ENCODE data around the gene IPO13. TPM values are rescaled to one million over a fixed set of nuclear protein-coding genes. Genes with fewer than 3 reads are reported as not detected.
A peak's percentile ranks its signal among the peaks of the same experiment; 100 is the strongest.

Gene IPO13
- total RNA-seq, 2 experiments from 2014 or later = 23.7 to 24.5 TPM

DNA sequence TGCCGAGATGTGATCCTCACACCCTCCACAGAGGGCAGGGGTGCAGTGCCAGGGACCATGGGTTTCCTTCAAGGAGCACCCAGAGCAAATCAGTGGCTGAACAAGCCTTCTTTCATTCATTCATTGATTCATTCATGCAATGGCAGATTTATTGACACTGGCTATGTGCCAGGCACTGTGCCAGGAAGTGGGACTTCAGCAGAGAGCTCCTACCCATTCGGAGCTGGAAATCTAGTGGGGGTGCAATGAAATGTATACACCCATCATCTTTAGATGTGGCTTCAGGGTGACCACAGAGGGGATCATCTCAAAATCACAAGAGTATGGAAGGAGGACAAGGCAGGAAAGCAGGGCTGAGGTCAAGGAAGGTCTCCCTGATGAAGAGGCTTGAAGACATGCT lies 65.7 kb downstream of the IPO13 start:
- CTCF ChIA-PET = no interaction called here
- H3K9me3 Mint-ChIP-seq (ENCODE audit: insufficient read depth) = no peaks in the 10 kb centered on the region

GRCh38 chr1:44012941-44013609 lies 66.3 kb downstream of the IPO13 start:
- CTCF ChIA-PET = interaction anchor here (3.3 kb wide), 1 partner anchor 8 kb away, joined by 17 read pairs; no protein-coding TSS in a partner anchor
- Mint-ChIP-seq H3K27me3 (ENCODE audit: low read depth) (no peaks in the 10 kb centered on the region), H3K9me3 (ENCODE audit: insufficient read depth) (no peaks in the 10 kb centered on the region), H3K4me3 (no peak overlapping the region), H3K36me3 (ENCODE audit: low read depth) (no peaks in the 10 kb centered on the region), H3K4me1 (ENCODE audit: low read depth) (peaks cover 10% of the 10 kb centered on the region), H3K27ac (no peak overlapping the region)
- peak; percentile 47 for ATAC-seq
- POLR2A ChIA-PET = interaction anchor here (0.6 kb wide), 1 partner anchor 22 kb away, joined by 3 read pairs; no protein-coding TSS in a partner anchor
- DNase-seq = no peak

More for the DNA sequence above, 65.7 kb downstream of the IPO13 start:
- POLR2A ChIA-PET = no interaction called here
- DNase-seq = no peak
- Mint-ChIP-seq H3K27me3 (ENCODE audit: low read depth) (no peaks in the 10 kb centered on the region), H3K4me3 (no peak overlapping the region), H3K4me1 (ENCODE audit: low read depth) (peaks cover 10% of the 10 kb centered on the region), H3K27ac (no peak overlapping the region), H3K36me3 (ENCODE audit: low read depth) (no peaks in the 10 kb centered on the region)
- no peak for ATAC-seq

- ATAC-seq = no peak
- DNase-seq = no peak
- Mint-ChIP-seq H3K27me3 (ENCODE audit: low read depth) (no peaks in the 10 kb centered on the region), H3K9me3 (ENCODE audit: insufficient read depth) (no peaks in the 10 kb centered on the region), H3K4me3 (no peak overlapping the region), H3K4me1 (ENCODE audit: low read depth) (peaks cover 10% of the 10 kb centered on the region), H3K36me3 (ENCODE audit: low read depth) (no peaks in the 10 kb centered on the region), H3K27ac (no peak overlapping the region)
- ChIA-PET POLR2A (interaction anchor here (0.6 to 0.7 kb wide), 2 partner anchors 21 to 29 kb away, joined by 3 read pairs; no protein-coding TSS in a partner anchor), CTCF (interaction anchor here (0.7 to 3.3 kb wide), 5 partner anchors 9 to 33 kb away, joined by 3 to 17 read pairs (median 4); no protein-coding TSS in a partner anchor)
Observed at GRCh38 chr1:44013949-44014348, 67.2 kb downstream of the IPO13 start.

DNA sequence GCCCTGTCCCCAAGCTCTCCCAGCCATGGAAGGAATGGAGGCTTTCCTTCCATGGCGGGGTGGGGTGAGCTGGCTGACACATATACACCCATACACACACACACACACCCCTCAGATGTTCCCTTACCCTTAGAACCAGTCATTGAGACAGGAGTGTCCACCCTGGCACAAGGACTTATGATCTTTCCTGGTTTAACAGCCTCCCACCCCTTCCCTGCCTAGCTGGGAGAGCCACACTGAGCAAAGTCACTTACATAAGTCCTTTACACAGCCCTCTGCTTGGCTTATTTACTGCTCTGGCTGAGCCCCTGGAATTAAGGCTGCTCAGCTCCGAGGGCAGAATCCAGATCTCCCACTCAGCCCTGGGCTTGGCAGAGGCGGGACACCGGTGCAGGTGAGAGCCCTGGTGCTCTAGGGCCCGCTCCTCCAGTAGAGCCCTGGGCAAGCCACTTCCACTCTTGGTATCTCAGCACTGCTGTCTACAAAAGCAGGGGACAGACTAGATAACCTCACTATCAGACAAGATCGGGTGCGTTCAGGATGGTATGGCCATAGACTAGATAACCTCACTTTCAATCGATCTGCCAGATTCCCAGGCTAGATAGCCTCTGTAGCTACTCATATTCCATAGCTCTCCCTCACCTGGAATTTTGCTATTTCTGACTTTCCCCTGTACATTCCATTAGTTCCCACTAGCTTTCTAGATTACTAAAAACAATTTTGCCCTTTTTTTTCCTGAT lies 67.8 kb downstream of the IPO13 start:
- Mint-ChIP-seq H3K4me3 (no peak overlapping the region), H3K27ac (no peak overlapping the region), H3K9me3 (ENCODE audit: insufficient read depth) (no peaks in the 10 kb centered on the region), H3K27me3 (ENCODE audit: low read depth) (no peaks in the 10 kb centered on the region), H3K36me3 (ENCODE audit: low read depth) (no peaks in the 10 kb centered on the region), H3K4me1 (ENCODE audit: low read depth) (peaks cover 10% of the 10 kb centered on the region)
- ChIA-PET CTCF (interaction anchor here (0.7 to 3.3 kb wide), 6 partner anchors 9 to 33 kb away, joined by 3 to 17 read pairs (median 4); no protein-coding TSS in a partner anchor), POLR2A (interaction anchor here (0.7 kb wide), 1 partner anchor 29 kb away, joined by 3 read pairs; no protein-coding TSS in a partner anchor)
- no peak for DNase-seq
- no peak for ATAC-seq

GRCh38 chr1:44015206-44015605 lies 68.5 kb downstream of the IPO13 start:
- Mint-ChIP-seq H3K4me1 (ENCODE audit: low read depth) (peaks cover 10% of the 10 kb centered on the region), H3K9me3 (ENCODE audit: insufficient read depth) (no peaks in the 10 kb centered on the region), H3K36me3 (ENCODE audit: low read depth) (no peaks in the 10 kb centered on the region), H3K27me3 (ENCODE audit: low read depth) (no peaks in the 10 kb centered on the region), H3K27ac (no peak overlapping the region), H3K4me3 (no peak overlapping the region)
- DNase-seq = no peak
- CTCF ChIA-PET = interaction anchor here (0.9 to 3.3 kb wide), 4 partner anchors 10 to 32 kb away, joined by 3 to 17 read pairs (median 4); no protein-coding TSS in a partner anchor
- no peak for ATAC-seq
- POLR2A ChIA-PET = interaction anchor here (0.6 kb wide), 1 partner anchor 41 kb away, joined by 3 read pairs; no protein-coding TSS in a partner anchor

DNA sequence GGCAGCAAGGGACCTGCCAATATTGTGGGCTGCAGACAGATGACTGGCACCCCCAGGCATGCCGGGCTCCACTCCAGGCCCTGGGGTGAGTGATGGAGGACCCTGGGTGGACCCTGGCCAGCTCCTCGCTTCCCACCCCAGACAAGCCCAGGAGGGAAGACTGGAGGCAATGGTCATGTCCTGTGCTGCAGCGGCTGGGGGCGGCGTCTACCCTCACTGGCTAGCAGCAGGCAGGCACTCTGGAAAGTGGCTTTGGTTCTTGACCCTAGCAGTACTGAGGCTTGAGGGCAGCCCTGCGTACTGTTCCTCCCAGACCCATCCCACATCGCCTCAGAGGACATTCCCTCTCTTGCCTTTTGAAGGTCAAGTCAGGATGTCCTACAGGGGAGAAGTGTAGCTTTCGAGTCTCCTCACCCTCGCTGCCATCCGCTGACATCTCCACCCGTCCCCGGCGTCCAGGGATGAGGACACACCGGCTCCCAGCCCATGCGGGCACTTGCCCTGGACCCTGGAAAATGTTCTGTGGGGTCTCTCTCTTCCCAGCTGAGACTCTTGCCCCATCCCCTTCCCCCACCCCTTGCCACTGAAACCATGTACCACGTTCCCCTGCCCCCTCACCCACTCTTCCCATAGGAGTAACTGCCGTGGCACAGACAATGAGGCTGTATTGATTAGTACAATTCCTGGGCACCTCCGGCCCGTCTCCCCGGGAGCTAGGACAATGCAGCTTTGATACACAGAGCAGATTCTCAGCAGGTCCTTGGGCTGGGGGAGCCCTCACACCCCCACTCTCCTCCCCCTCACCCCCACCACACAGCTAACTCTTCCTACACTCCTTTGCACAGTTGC lies 69.5 kb downstream of the IPO13 start:
- H3K27ac Mint-ChIP-seq = no peak overlapping the region
- peaks cover 10% of the 10 kb centered on the region for H3K4me1 Mint-ChIP-seq (ENCODE audit: low read depth)
- CTCF ChIA-PET = interaction anchor here (3.3 kb wide), 1 partner anchor 11 kb away, joined by 17 read pairs; no protein-coding TSS in a partner anchor
- H3K27me3 Mint-ChIP-seq (ENCODE audit: low read depth) = no peaks in the 10 kb centered on the region
- no peaks in the 10 kb centered on the region for H3K9me3 Mint-ChIP-seq (ENCODE audit: insufficient read depth)
- POLR2A ChIA-PET = no interaction called here
- no peak overlapping the region for H3K4me3 Mint-ChIP-seq
- ATAC-seq (no peak), DNase-seq (no peak)
- no peaks in the 10 kb centered on the region for H3K36me3 Mint-ChIP-seq (ENCODE audit: low read depth)

DNA sequence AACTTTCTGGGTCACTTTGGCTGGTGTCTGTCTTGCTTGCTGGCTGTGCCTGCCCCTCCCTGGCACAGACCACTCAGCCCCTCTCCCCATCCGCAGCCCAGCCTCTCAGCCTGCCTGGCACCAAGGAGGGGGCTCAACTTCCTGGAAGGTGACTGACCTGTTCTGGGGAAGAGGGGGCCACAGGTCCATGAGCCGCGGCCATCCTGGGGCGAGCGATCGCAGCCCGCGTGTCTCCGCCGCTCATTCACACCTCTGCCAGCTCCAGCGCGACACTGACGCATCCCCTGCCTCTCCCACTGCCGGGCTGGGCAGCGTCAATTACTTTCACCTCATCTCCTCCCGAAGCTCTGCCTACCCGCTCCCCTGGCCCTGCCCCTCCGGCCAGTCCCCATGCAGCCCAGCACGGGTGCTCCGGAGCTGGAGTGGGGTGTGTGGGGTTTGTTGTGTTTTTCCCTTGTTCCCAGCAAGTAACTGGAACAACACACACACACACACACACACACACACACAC lies 70.2 kb downstream of the IPO13 start:
- DNase-seq = no peak
- CTCF ChIA-PET = no interaction called here
- peaks cover 10% of the 10 kb centered on the region for H3K4me1 Mint-ChIP-seq (ENCODE audit: low read depth)
- no peak overlapping the region for H3K27ac Mint-ChIP-seq
- no peak for ATAC-seq
- no peak overlapping the region for H3K4me3 Mint-ChIP-seq
- H3K27me3 Mint-ChIP-seq (ENCODE audit: low read depth) = no peaks in the 10 kb centered on the region
- no peaks in the 10 kb centered on the region for H3K36me3 Mint-ChIP-seq (ENCODE audit: low read depth)
- H3K9me3 Mint-ChIP-seq (ENCODE audit: insufficient read depth) = no peaks in the 10 kb centered on the region
- POLR2A ChIA-PET = no interaction called here

Other genes starting within 250 kb of the IPO13 start
- 10 to 100 TPM; 20.4 to 23.3 TPM for gene ST3GAL3, start 239.4 kb upstream of the IPO13 start, total RNA-seq
- under 1 TPM; 0.23 to 0.68 TPM for gene ARTN, start 13.1 kb upstream of the IPO13 start, total RNA-seq
- gene DPH2, start 23.1 kb downstream of the IPO13 start, total RNA-seq = 10 to 100 TPM; 32.4 to 32.9 TPM
- gene ATP6V0B, start 28.0 kb downstream of the IPO13 start, total RNA-seq = 100 to 1,000 TPM; 116 to 117 TPM
- 10 to 100 TPM; 20.1 to 20.2 TPM for gene B4GALT2, start 32.3 kb downstream of the IPO13 start, total RNA-seq
- 1 to 10 TPM; 1.1 to 1.3 TPM for gene CCDC24, start 44.6 kb downstream of the IPO13 start, total RNA-seq
- gene SLC6A9, start 84.5 kb downstream of the IPO13 start, total RNA-seq = 1 to 10 TPM; 1.9 to 2.3 TPM
- not detected for gene KLF17, start 171.9 kb downstream of the IPO13 start, total RNA-seq
- gene KLF18, start 194.7 kb downstream of the IPO13 start, total RNA-seq = not detected